Hematopoietic multipotent progenitor cell treated with erythropoietin and hydrocortisone succinate and interleukin-3 and kit ligand, for 17 days (in vitro differentiated cells): Measurements from ENCODE around the gene SEZ6L2.
"Not testable (repeated sequence)": the region's sequence is repeated elsewhere in the genome, so short reads cannot be mapped to it uniquely, and the experiment has no call there.

Experiments used
- DNase-seq: peaks from one replicate; pipeline ENCODE4 v3.0.0-alpha.2; 2015; ENCODE audit warnings: low spot score

The SEZ6L2 gene

DNA sequence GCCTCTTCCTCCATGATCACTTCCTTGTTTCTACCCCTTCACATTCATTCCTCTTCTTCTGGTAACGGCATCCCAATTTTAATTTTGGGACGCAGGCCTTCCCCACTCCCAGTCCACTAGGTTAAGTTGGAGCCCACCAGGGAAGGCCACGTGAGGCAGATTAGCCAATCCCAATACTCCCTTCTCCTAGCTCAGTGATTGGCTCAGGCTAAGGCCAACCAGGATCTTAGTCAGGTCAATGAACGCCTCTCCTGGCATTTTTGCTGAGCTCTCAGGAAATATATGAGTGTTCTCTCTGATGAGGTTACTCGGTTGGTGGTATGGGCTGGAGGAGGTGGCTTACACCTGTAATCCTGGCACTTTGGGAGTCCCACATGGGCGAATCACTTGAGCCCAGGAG is 15.4 kb downstream of the SEZ6L2 start:
- no peak for DNase-seq

- no peak for DNase-seq
Measured at GRCh38 chr16:29881050-29881449, 18.3 kb downstream of the SEZ6L2 start.

DNA sequence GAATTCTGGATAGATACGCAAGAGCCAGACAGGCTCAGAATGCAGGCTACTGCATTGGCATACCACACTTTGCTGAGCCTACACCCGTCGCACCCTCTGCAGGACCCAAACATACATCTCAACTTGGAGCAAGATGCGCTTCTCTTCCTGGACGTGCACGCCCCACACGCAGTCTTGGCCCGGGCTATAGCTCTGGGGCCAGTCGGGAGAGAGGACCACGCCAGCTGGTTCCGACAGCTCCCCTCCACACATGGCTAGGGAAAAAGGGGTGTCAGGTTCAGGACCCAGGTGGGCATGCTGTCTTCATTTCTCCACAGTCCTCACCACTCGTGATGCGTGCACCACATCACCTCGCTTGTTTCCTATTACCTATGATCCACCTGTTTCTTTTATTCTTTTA is 21.2 kb downstream of the SEZ6L2 start:
- no peak for DNase-seq

- peak; percentile 69 for DNase-seq
Measured at GRCh38 chr16:29877266-29877961, 21.9 kb downstream of the SEZ6L2 start.

DNA sequence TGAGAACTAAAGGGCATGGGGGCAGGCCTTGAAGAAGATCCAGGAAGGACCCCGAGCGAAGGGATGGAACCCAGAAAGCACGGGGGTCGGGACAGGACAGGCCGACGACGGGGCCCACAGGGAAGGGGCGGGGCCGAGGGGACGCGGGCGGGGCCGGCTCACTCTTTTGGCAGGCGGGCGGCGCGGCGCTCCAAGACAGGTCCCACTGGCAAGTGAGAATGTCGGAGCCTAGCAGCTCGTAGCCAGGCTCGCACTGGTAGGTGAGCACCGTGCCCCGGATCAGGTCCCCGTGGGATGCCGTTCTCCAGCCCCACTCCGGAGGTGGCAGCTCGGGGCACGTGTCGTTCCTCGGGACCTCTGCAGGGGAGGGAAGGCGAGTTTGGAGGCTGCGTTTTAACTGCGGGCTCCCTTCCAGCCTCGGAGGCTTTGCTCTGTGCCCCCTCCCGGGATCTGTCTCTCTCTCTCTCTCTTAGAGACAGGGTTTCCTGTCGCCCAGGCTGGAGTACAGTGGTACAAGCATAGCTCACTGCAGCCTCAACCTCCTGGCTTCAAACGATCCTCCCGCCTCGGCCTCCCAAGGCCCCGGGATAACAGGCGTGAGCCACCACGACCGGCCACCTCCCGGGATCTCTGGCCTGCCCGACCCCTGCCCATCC is 22.6 kb downstream of the SEZ6L2 start:
- no peak for DNase-seq

- DNase-seq: no peak
Measured at GRCh38 chr16:29876217-29876593, 23.1 kb downstream of the SEZ6L2 start.

- DNase-seq: no peak
Measured at GRCh38 chr16:29875206-29875605, 24.1 kb downstream of the SEZ6L2 start.

GRCh38 chr16:29873319-29873718 is 26.0 kb downstream of the SEZ6L2 start:
- no peak for DNase-seq

- DNase-seq: no peak
Measured at GRCh38 chr16:29871822-29872546, 27.4 kb downstream of the SEZ6L2 start.

DNA sequence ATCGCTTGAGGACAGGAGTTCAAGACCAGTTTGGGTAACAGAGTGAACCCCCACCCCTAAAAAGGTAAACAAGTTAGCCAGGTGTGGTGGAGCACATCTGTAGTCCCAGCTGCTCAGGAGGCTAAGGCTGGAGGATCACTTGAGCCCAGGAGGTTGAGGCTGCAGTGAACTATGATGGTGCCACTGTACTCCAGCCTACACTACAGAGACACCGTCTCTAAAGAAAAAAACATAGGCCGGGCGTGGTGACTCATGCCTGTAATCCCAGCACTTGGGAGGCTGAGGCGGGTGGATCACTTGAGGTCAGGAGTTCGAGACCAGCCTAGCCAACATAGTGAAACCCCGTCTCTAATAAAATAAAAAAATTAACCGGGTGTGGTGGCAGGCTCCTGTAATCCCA is 30.3 kb downstream of the SEZ6L2 start:
- DNase-seq: not testable (repeated sequence)

GRCh38 chr16:29868396-29869009 is 30.8 kb downstream of the SEZ6L2 start:
- DNase-seq: peak; percentile 22

DNA sequence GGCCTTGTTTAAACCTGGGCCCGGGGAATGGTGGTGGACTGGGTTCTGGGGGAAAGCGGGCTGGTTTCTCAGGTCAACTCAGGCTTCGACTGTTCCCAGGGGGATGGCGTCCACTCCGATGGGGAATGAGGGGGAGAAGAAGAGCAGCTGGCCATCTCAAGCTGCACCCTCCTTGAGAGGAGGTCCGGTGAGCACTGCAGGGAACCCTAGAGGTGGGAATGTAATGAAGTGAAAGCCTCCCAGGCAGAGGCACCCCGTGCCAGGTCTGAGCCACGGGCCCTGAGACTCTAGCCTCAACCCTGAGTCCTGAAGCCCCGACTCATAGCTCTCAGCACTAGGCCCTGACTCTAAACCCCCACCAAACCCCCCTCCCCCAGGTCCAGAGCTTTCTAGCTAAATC is 35.1 kb downstream of the SEZ6L2 start:
- DNase-seq: no peak

DNA sequence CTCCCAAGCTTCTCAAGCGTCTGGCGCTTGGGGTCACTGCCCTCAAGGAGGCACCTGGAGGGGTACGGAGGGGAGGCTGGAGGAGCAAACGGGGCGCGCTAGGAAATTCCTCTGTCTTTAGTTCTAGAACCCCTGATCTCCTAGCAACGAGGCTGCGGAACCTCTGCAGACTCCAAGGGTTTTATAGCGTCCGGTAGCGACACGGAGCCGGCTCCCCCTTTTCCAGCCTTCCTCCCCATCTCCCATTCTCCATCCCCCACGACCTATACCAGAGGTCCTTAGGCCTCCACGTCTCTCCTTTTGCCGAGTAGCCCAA is 35.7 kb downstream of the SEZ6L2 start:
- no peak for DNase-seq

GRCh38 chr16:29862884-29863668 is 36.3 kb downstream of the SEZ6L2 start, which contains the start of gene CDIPT:
Gene CDIPT, minus strand, starts transcription at chr16:29863226. Its CDS starts 369 bp downstream, at chr16:29862857.
- DNase-seq: peak; percentile 99

- DNase-seq: peak; percentile 56
Measured at GRCh38 chr16:29862383-29862883, 36.9 kb downstream of the SEZ6L2 start.

- no peak for DNase-seq
Measured at GRCh38 chr16:29860218-29860617, 39.1 kb downstream of the SEZ6L2 start.

DNA sequence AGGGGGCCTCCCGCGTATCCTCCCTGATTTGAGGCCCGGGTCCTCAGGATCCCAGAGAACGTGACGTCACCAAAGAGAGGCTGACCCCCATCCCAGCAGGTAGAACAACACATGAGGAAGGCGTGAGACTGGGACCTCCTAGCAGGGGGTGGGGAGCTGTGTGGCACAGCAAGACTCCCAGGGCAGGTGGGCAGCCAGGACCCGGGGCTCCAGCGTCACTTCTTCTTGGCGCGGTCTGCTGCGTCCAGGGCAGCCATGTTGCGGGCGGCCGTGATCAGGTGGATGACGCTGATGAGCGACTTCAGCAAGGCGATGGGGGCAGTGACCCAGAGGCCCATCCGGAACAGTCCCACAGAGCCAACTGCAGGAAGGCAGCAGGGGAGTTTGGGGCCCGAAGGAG is 40.4 kb downstream of the SEZ6L2 start:
- no peak for DNase-seq

- DNase-seq: no peak
Measured at GRCh38 chr16:29858149-29858849, 41.1 kb downstream of the SEZ6L2 start.

DNA sequence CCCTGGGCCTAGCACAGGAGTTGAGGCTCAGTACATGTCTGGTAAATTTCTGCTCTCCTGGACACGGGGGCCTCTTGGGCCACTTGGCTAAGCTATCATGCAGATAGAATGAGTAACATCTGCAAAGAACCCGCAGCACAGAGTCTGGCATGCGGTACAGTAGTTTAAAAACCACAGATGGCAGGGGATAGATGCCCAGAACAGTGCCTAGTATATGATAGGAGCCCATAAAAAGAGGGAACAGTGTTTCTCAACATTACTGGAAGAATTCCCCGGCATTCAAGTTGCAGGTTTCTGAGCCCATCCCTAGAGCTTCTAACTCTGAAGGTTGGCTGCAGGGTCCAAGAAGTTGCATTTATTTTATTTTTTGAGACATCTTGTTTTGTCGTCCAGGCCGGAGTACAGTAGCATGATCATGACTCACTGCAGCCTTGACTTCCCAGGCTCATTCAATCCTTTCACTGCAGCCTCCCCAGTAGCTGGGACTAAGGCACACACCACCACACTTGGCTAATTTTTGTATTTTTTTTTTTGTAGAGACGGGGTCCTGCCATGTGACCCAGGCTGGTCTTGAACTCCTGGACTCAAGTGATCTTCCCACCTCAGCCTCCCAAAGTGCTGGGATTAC is 42.1 kb downstream of the SEZ6L2 start:
- DNase-seq: no peak

DNA sequence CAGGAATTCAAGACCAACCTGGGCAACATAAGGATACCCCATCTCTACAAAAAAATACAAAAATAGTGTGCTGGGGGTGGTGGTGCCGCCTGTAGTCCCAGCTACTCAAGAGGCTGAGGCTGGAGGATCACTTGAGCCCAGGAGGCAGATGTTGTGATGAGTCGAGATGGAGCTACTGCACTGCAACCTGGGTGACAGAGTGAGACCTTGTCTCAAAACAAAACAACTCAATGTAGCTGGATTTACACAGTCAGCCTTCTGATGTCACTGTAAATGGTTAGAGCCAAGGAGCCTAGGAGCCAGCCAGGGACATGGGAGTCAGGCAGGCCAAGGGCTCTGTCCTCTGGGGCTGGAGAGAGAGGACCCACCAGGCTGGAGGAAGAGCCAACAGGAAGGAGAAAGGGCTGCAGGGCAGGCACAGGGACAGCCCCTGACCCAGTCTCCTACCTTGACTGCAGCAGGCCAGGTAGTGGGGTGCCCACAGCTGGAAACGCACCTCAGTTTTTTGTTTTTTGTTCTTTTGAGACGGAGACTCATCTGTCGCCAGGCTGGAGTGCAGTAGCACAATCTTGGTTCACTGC is 44.7 kb downstream of the SEZ6L2 start:
- DNase-seq: no peak
